Colonic mucosa (tissue), 4 donors: ENCODE measurements around the gene ZNF580. TPM values are rescaled to one million over a fixed set of nuclear protein-coding genes. Genes with fewer than 3 reads are reported as not detected.
A peak's percentile ranks its signal among the peaks of the same experiment; 100 is the strongest.

Experiments
- DNase-seq: peaks from one replicate; pipeline ENCODE4 v3.0.0-alpha.2; 2020
- H3K27ac ChIP-seq: fragments of 200-600 bp; one replicate; pipeline ENCODE4 v1.8.0; 2021
- H3K27me3 ChIP-seq: fragments of 200-600 bp; one replicate; pipeline ENCODE4 v1.8.0; 2021
- H3K36me3 ChIP-seq: fragments of 200-600 bp; one replicate; pipeline ENCODE4 v1.8.0; 2021
- H3K4me1 ChIP-seq: fragments of 200-600 bp; one replicate; pipeline ENCODE4 v1.8.0; 2021; ENCODE audit warnings: mild to moderate bottlenecking
- H3K4me3 ChIP-seq: fragments of 200-600 bp; one replicate; pipeline ENCODE4 v1.8.0; 2021
- H3K9ac ChIP-seq, 2 donors: one replicate each; pipeline ENCODE4 v1.7.0; 2013; ENCODE audit warnings: control low read depth in 2 of 2, low read depth in 2 of 2, low read length in 2 of 2
- H3K9me3 ChIP-seq: fragments of 200-600 bp; one replicate; pipeline ENCODE4 v1.8.0; 2021
- intact Hi-C: fragments of 100-400 bp; cut with DNase I; formaldehyde crosslinking; loops from one replicate; pipeline ENCODE4 v1.14.1; 2022
- total RNA-seq, 2 donors: library from RNA; stranded (reverse); fragmentation: NEBNext Ultra II Directional in 1 of 2; extraction: Animal tissue kit (Norgen Biotek cat#: 25700) in 1 of 2; gene quantifications; one replicate each; pipeline ENCODE4 v1.2.1, GENCODE V29; 2021
- TF ChIP-seq, protein P1 (sequence below): fragments of 200-600 bp; IDR thresholded peaks from one replicate; pipeline ENCODE4 v1.8.0; 2022; ENCODE audit warnings: antibody characterized with exemption, mild to moderate bottlenecking
- donor health status: healthy.
- donor health status: DM: no; HTN: no; CAD: no.
- donor health status: DM: no; HTN: no; CAD: no.

The ZNF580 gene
- total RNA-seq, 2 donors from 2014 or later: 18.0 to 28.6 TPM

DNA sequence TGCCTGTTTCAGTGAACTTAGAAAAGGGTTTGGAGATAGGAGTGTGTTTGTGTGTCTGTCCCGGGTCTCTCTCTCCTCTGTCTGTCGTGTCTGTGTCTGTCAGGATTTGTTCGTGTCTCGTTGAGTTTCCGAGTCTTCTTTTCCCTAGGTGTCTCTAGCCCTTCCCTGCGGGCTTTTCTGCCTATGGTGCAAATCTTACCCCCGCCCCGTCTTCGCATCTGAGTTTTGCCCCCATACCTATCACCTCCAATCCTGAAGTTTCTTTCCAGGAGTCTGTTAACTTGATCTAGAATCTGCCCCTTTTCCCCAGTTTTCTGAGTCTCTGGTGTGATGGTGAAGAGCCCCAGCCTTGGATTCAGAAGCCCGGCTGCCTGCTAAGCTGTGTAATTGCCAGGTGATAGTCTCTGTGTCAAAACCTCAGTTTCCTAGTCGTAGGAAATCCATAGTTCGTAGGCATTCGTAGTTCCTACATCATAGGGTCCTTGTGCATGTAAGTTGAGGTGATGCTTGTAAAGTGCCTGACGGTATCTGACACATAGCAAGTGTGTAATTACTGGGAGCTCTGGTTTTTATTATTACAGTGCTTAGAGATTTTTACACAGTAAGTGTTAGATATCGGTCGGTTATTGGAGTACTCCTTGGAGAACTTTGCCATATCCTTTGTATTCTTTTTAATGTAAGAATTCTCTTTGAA lies 35.0 kb downstream of the ZNF580 start:
- Histone ChIP-seq H3K27me3 (no peaks in the 10 kb centered on the region), H3K27ac (peak overlapping the region; percentile 80), H3K4me3 (peak overlapping the region; percentile 65), H3K9ac (peak overlapping the region; percentile 96 to 99), H3K4me1 (peaks cover 26% of the 10 kb centered on the region), H3K9me3 (no peaks in the 10 kb centered on the region), H3K36me3 (peaks cover 1% of the 10 kb centered on the region)
- DNase-seq: no peak
- intact Hi-C loops: no loop called here
- TF ChIP-seq, protein P1, sequence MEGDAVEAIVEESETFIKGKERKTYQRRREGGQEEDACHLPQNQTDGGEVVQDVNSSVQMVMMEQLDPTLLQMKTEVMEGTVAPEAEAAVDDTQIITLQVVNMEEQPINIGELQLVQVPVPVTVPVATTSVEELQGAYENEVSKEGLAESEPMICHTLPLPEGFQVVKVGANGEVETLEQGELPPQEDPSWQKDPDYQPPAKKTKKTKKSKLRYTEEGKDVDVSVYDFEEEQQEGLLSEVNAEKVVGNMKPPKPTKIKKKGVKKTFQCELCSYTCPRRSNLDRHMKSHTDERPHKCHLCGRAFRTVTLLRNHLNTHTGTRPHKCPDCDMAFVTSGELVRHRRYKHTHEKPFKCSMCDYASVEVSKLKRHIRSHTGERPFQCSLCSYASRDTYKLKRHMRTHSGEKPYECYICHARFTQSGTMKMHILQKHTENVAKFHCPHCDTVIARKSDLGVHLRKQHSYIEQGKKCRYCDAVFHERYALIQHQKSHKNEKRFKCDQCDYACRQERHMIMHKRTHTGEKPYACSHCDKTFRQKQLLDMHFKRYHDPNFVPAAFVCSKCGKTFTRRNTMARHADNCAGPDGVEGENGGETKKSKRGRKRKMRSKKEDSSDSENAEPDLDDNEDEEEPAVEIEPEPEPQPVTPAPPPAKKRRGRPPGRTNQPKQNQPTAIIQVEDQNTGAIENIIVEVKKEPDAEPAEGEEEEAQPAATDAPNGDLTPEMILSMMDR: no peak

DNA sequence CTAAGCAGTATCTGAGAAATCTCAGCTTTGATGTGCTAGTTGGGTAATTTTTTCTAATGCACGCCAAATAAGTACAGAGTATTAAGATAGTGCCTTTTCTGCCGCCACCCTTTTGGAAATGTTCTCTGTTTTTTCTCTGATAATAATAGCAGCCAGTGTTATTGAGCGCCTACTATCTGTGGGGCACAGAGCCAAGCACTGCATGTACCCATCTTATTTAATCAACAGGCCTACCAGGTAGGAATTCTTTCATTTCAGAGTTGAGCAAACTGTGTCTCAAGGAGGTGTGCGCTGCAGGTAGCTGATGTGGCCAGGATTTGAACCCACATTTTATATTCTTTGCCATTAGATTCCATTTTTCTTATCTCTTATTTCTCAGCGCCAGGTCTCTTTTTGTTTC lies 35.6 kb downstream of the ZNF580 start:
- TF ChIP-seq, protein P1: no peak
- H3K9ac ChIP-seq: peak overlapping the region in 1 of 2 donors; percentile 99
- peak overlapping the region; percentile 65 for H3K4me3 ChIP-seq
- H3K36me3 ChIP-seq: no peaks in the 10 kb centered on the region
- intact Hi-C loops: no loop called here
- DNase-seq: no peak
- H3K27ac ChIP-seq: peak overlapping the region; percentile 80
- peaks cover 26% of the 10 kb centered on the region for H3K4me1 ChIP-seq
- no peaks in the 10 kb centered on the region for H3K9me3 ChIP-seq
- H3K27me3 ChIP-seq: no peaks in the 10 kb centered on the region

- H3K9ac ChIP-seq: peak overlapping the region; percentile 4 to 99
- no peak for DNase-seq
- no peaks in the 10 kb centered on the region for H3K36me3 ChIP-seq
- H3K4me3 ChIP-seq: peak overlapping the region; percentile 6
- TF ChIP-seq, protein P1: no peak
- intact Hi-C loops: no loop called here
- H3K9me3 ChIP-seq: no peaks in the 10 kb centered on the region
- H3K27me3 ChIP-seq: no peaks in the 10 kb centered on the region
- peak overlapping the region; percentile 66 for H3K27ac ChIP-seq
- peaks cover 26% of the 10 kb centered on the region for H3K4me1 ChIP-seq
These were observed 36.2 kb downstream of the ZNF580 start for GRCh38 chr19:55676889-55677505.

- Histone ChIP-seq H3K27ac (peak overlapping the region; percentile 66), H3K4me3 (peak overlapping the region; percentile 6), H3K4me1 (peaks cover 29% of the 10 kb centered on the region), H3K36me3 (no peaks in the 10 kb centered on the region), H3K27me3 (no peaks in the 10 kb centered on the region), H3K9ac (peak overlapping the region in 1 of 2 donors; percentile 99), H3K9me3 (no peaks in the 10 kb centered on the region)
- DNase-seq: no peak
- intact Hi-C loops: no loop called here
- TF ChIP-seq, protein P1: no peak
These were observed 36.8 kb downstream of the ZNF580 start for GRCh38 chr19:55677572-55678028.

DNA sequence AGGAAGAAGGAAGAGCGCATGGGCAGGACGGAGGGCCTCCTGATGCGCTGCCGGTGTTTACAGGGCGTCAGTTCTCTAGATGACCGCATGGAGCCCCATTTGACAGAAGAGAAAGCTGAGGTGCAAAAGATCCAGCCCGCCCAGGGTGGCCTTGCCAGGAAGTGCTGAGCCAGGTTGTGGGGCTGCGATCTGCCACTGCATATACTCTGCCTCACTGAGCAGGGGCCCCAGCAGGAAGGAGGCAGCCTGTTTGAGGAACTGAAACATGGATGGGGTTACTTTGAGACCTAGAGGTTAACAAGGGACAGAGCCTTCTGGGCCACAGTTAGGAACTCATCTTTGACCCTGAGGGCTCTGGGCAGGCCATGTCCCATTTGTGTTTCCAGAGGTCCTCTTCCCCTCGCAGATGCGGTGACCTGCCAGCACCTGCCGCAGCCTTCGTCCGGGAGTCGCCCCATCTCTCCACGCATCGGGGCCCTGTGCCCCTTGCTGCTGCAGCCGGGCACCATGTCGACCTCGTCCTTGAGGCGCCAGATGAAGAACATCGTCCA lies 37.4 kb downstream of the ZNF580 start:
- intact Hi-C loops: no loop called here
- Histone ChIP-seq H3K9me3 (no peaks in the 10 kb centered on the region), H3K27me3 (no peaks in the 10 kb centered on the region), H3K9ac (peak overlapping the region in 1 of 2 donors; percentile 99), H3K4me3 (no peak overlapping the region), H3K36me3 (no peaks in the 10 kb centered on the region), H3K27ac (peak overlapping the region; percentile 66), H3K4me1 (peaks cover 29% of the 10 kb centered on the region)
- TF ChIP-seq, protein P1: no peak
- DNase-seq: no peak
